Psoas muscle (tissue), 8 donors: ENCODE data around the gene MPI. TPM values are rescaled to one million over a fixed set of nuclear protein-coding genes. Genes with fewer than 3 reads are reported as not detected.

ENCODE experiments used
- ATAC-seq, 4 donors: fragments of 200-7000 bp; cut with Tn5 transposase; one replicate each; pipeline ENCODE4 v1.9.1; 2020; ENCODE audit warnings: moderate library complexity in 3 of 4, mild to moderate bottlenecking in 2 of 4
- DNase-seq, 2 donors: peaks; one replicate each; pipeline ENCODE4 v3.0.0-alpha.2; 2020
- H3K27ac ChIP-seq: fragments of 200-600 bp; one replicate; pipeline ENCODE4 v1.8.0; 2022
- H3K27me3 ChIP-seq, 3 donors: fragments of 200-600 bp in 1 of 3; one replicate each; pipeline versions ENCODE4 v1.6.1 to v1.8.0; 2013 to 2022; ENCODE audit warnings: low read length in 2 of 3, mild to moderate bottlenecking in 2 of 3, moderate library complexity in 1 of 3; ENCODE audit not compliant: insufficient read depth in 3 of 3
- H3K36me3 ChIP-seq, 2 donors: fragments of 200-600 bp in 1 of 2; one replicate each; pipeline versions ENCODE4 v1.6.1 to v1.8.0; 2013 to 2022; ENCODE audit warnings: low read depth in 1 of 2, mild to moderate bottlenecking in 1 of 2, moderate library complexity in 1 of 2; ENCODE audit not compliant: insufficient read depth in 1 of 2
- H3K4me1 ChIP-seq: fragments of 200-600 bp; one replicate; pipeline ENCODE4 v1.8.0; 2022
- H3K4me3 ChIP-seq: fragments of 200-600 bp; one replicate; pipeline ENCODE4 v1.8.0; 2022; ENCODE audit warnings: mild to moderate bottlenecking
- H3K9me3 ChIP-seq: fragments of 200-600 bp; one replicate; pipeline ENCODE4 v1.8.0; 2022
- WGBS, 3 donors: extraction: QIAGEN DNeasy Blood & Tissue Kit; methylation state at CpG; one replicate each; pipeline versions ENCODE4 v1.1.6 to v1.1.7; 2013; 5-methylcytosine and 5-hydroxymethylcytosine counted together
- intact Hi-C, 2 donors: fragments of 100-400 bp; cut with DNase I; formaldehyde crosslinking; loops; one replicate each; pipeline versions ENCODE4 v1.11.0 to v1.14.2; 2022
- polyA plus RNA-seq, 3 donors: library from polyadenylated mRNA; stranded (reverse); fragments of 200-250 nt; gene quantifications; one replicate each; pipeline ENCODE4 v1.2.3, GENCODE V29; 2013
- total RNA-seq, 4 donors: library from RNA; stranded (reverse); fragmentation: NEBNext Ultra II Directional in 2 of 4; extraction: Animal tissue kit (Norgen Biotek cat#: 25700) in 2 of 4; gene quantifications; one replicate each; pipeline versions ENCODE4 v1.2.1 to v1.2.4, GENCODE V29; 2021 to 2023
- TF ChIP-seq, protein P1 (sequence below): fragments of 200-600 bp; IDR thresholded peaks from one replicate; pipeline ENCODE4 v1.8.0; 2022; ENCODE audit warnings: antibody characterized with exemption
- donor health status: healthy with polysubstance abuse.
- donor health status: DM: no; HTN: no; CAD: no; lungs with moderate emphysema.
- donor health status: Bipolar disorder and iron deficiency.
- donor health status: healthy.
- donor health status: DM: yes; HTN: yes; CAD: no.
- donor health status: DM: no; HTN: no; CAD: no.
- donor health status: DM: no; HTN: no; CAD: no.
- donor health status: DM: yes; HTN: yes; CAD: no.

The MPI gene
- total and polyA plus RNA-seq, 7 donors = 26.4 to 61.2 (median 42.1) TPM

DNA sequence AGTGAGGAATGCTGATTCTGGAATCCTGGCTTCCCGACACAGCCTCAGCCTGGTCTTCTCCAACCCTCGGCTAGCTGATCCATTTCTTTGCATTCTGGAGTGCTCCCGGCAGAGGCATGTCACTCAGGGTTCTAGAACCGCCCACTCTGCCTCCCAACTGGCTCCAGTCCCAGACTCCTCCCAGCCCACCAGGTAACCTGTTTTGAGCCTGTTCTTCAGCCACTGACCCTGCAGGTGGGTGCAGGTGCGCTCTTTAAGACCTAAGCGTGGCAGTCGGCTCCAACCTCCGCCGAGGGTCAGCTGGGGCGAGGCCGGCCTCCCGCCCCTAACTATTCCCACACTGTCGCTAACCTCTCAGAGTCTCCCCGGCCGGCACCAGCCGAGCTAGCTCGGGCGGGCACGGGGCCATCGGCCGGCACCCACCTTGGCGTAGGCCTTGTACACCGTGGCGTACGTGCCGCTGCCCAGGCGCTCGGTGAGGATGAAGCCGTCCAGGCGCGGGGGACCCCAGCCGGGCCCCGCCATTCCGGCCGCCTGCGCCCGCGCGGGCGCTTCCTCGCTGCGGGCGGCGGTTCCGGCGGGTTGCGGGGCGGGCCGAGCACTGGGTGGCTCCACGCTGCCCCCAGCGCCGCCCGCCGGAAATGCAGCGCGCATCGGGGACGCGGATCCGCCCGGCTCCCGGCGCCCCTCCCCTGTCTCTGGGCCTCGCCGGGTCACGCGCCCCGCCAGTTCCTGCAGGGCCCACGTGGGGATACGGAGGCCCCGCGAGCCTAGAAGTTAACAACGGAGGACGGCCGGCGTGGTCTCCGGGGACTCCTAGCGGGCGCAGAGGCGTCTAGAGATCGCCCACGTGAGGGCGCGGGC is 47.0 kb upstream of the MPI start, which contains the start of gene ULK3:
TSS of gene ULK3 (minus strand) at position 576 of the 864 bp plus-strand sequence. CDS start at position 525, 51 bp downstream.
- intact Hi-C loops = loop anchor here in 1 of 2 donors (5.0 kb wide), 1 partner anchor 64 kb away; the partner anchor contains the start of gene FAM219B
- H3K36me3 ChIP-seq = peaks cover 0 to 64% of the 10 kb centered on the region in 2 donors

DNA sequence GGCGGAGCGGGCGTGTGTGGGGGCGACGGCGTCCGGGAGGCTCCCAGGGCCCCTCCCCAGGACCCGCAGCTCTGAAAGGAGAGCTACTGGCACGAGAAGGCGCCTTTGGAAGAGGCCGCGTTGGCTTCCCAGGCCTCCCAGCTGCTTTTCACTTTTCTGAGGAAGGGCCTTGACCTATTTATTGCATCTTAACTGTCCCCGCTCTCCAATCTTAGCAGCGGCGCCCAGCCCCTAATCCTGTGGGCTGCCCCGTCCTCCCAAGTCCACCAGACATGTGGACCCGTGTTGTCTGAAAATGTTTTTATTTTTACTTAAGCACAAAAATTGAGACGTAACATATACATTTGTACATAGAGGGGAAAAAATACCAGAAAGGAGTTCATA is 46.4 kb upstream of the MPI start:
- Histone ChIP-seq H3K4me1 (peaks cover 19% of the 10 kb centered on the region), H3K36me3 (peaks cover 0 to 64% of the 10 kb centered on the region in 2 donors)
- intact Hi-C loops = loop anchor here in 1 of 2 donors (5.0 kb wide), 1 partner anchor 64 kb away; the partner anchor contains the start of gene FAM219B

More for the DNA sequence above, 47.0 kb upstream of the MPI start, which contains the start of gene ULK3:
- Histone ChIP-seq H3K4me1 (peaks cover 13% of the 10 kb centered on the region), H3K4me3 (peak within 1 kb of the TSS; percentile 72), H3K27me3 (no peaks in the 10 kb centered on the region), H3K9me3 (no peaks in the 10 kb centered on the region), H3K27ac (peak within 1 kb of the TSS; percentile 89)
- peak; percentile 94 to 97 for DNase-seq
- TF ChIP-seq, protein P1, sequence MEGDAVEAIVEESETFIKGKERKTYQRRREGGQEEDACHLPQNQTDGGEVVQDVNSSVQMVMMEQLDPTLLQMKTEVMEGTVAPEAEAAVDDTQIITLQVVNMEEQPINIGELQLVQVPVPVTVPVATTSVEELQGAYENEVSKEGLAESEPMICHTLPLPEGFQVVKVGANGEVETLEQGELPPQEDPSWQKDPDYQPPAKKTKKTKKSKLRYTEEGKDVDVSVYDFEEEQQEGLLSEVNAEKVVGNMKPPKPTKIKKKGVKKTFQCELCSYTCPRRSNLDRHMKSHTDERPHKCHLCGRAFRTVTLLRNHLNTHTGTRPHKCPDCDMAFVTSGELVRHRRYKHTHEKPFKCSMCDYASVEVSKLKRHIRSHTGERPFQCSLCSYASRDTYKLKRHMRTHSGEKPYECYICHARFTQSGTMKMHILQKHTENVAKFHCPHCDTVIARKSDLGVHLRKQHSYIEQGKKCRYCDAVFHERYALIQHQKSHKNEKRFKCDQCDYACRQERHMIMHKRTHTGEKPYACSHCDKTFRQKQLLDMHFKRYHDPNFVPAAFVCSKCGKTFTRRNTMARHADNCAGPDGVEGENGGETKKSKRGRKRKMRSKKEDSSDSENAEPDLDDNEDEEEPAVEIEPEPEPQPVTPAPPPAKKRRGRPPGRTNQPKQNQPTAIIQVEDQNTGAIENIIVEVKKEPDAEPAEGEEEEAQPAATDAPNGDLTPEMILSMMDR = peak; percentile 85
- ATAC-seq = peak; percentile 91 to 96 (median 92)
- 0 to 1% (median 0%) methylated on average over 67 to 84 of the region's 84 CpGs for WGBS, 3 donors

DNA sequence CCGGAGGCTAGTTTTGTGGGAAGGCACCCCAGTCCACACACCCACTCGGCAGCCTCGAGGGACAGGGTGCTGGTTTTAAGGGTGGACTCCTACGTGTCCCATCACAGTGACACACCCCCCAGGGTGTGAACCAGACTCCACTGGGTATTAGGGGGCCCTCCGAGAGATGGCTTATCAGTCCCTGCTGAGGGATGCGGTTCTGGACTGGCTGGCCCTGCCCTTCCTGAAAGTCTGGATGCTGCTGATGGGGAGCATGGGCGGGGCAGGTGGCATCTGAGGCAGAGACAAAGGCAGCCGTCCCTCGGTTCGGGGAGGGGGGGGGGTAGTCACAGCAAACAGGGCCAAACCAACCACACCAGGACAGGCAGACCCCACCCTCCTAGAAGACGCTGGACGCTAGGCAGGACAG is 45.9 kb upstream of the MPI start:
- no peak for DNase-seq
- H3K27ac ChIP-seq = peak overlapping the region; percentile 89
- no peaks in the 10 kb centered on the region for H3K9me3 ChIP-seq
- H3K4me3 ChIP-seq = peak overlapping the region; percentile 72
- intact Hi-C loops = loop anchor here in 1 of 2 donors (5.0 kb wide), 1 partner anchor 63 kb away; the partner anchor contains the start of gene FAM219B
- 53 to 63% (median 55%) methylated on average over 11 to 12 of the region's 12 CpGs for WGBS, 3 donors
- ATAC-seq = peak in 1 of 4 donors; percentile 6
- H3K36me3 ChIP-seq = peaks cover 0 to 64% of the 10 kb centered on the region in 2 donors
- H3K4me1 ChIP-seq = peaks cover 19% of the 10 kb centered on the region
- TF ChIP-seq, protein P1 = no peak
- H3K27me3 ChIP-seq = no peaks in the 10 kb centered on the region

More for the DNA sequence above, 46.4 kb upstream of the MPI start:
- 8 to 17% (median 9%) methylated on average over 11 to 18 of the region's 18 CpGs for WGBS, 3 donors
- H3K27me3 ChIP-seq = no peaks in the 10 kb centered on the region
- H3K9me3 ChIP-seq = no peaks in the 10 kb centered on the region
- H3K27ac ChIP-seq = peak overlapping the region; percentile 89
- peak overlapping the region; percentile 72 for H3K4me3 ChIP-seq
- ATAC-seq (no peak), DNase-seq (no peak)
- TF ChIP-seq, protein P1 = no peak

DNA sequence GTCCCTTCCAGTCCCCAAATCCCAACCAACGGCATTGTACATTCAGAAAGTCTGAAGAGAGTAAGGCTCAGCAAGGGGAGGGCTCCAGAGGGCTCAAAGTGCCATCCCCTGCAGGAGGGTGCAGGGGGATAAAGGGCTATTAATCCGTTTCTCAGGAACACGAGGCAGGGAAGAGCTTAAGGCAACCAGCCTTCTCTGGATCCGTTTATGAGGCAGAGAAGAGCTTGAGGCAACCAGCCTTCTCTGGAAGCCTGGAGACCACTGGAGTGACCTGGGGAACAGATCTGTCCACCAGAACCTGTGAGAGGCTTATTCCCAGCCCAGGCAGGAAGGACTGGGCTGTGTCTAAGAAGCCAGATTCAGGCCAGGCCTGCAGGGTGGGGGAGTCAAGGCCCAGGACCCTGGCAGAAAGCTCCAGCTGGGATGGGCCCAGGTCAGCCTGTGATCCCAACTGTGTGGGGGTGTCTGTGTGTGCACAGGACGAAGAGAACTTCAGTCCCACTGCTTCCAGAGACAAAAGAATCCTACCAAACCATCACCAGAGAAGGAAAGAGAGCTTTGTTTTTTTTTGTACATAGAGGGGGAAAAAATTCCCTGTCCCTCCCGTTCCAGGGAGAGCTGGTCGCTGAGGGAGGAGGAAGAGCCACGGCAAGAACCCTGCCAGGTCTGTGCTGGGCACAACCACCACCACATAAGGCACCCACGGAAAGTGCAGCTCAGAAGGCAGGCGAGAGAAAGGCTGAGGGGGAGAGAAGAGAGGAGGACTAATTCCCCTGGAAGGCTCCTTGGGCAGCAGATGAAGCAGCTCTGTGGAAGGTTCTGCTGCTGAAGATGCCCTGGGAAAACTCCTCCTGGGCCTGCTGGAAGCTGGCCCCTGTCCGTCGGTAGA is 45.3 kb upstream of the MPI start:
- ATAC-seq = no peak
- no peak overlapping the region for H3K4me3 ChIP-seq
- no peaks in the 10 kb centered on the region for H3K27me3 ChIP-seq
- TF ChIP-seq, protein P1 = no peak
- H3K4me1 ChIP-seq = peaks cover 19% of the 10 kb centered on the region
- DNase-seq = no peak
- WGBS, 3 donors = 70 to 86% (median 77%) methylated on average over 12 of the region's 12 CpGs
- H3K36me3 ChIP-seq = peaks cover 0 to 66% of the 10 kb centered on the region in 2 donors
- peak overlapping the region; percentile 30 for H3K27ac ChIP-seq
- H3K9me3 ChIP-seq = no peaks in the 10 kb centered on the region
- intact Hi-C loops = loop anchor here in 1 of 2 donors (5.0 kb wide), 1 partner anchor 63 kb away; the partner anchor contains the start of gene FAM219B
